GM23338 (cell line): ENCODE results near the gene CNDP2. TPM values are rescaled to one million over a fixed set of nuclear protein-coding genes. Genes with fewer than 3 reads are reported as not detected.

Experiments
- ATAC-seq: fragments of 200-7000 bp; cut with Tn5 transposase; 3 replicates; pipeline ENCODE4 v1.9.1; 2020
- DNase-seq: peaks from one replicate; pipeline ENCODE4 v3.0.0-alpha.2; 2015; ENCODE audit warnings: low spot score
- H2AFZ ChIP-seq: fragments of 200-600 bp; sonication (generic); 2 replicates; pipeline ENCODE4 v1.8.0; 2016; ENCODE audit warnings: antibody characterized with exemption, mild to moderate bottlenecking, moderate library complexity
- H3F3A ChIP-seq: fragments of 200-600 bp; sonication (generic); replicated peaks from 2 replicates; pipeline ENCODE4 v1.8.0; 2017; ENCODE audit warnings: antibody characterized with exemption, mixed run types, low read depth
- H3K27ac ChIP-seq: fragments of 200-600 bp; sonication (generic); 2 replicates; pipeline ENCODE4 v1.6.1; 2016; ENCODE audit warnings: low read depth
- H3K27me3 ChIP-seq: fragments of 200-600 bp; sonication (generic); 2 replicates; pipeline ENCODE4 v1.8.0; 2016; ENCODE audit warnings: mild to moderate bottlenecking, mixed run types, moderate library complexity; ENCODE audit not compliant: insufficient read depth
- H3K36me3 ChIP-seq: fragments of 200-600 bp; sonication (generic); 2 replicates; pipeline ENCODE4 v1.8.0; 2016; ENCODE audit warnings: mild to moderate bottlenecking; ENCODE audit not compliant: insufficient read depth
- H3K4me1 ChIP-seq: fragments of 200-600 bp; sonication (generic); 2 replicates; pipeline ENCODE4 v1.8.0; 2016; ENCODE audit warnings: mild to moderate bottlenecking, moderate library complexity; ENCODE audit not compliant: insufficient read depth
- H3K4me2 ChIP-seq: fragments of 200-600 bp; sonication (generic); 2 replicates; pipeline ENCODE4 v1.7.1; 2017; ENCODE audit warnings: mixed run types
- H3K4me3 ChIP-seq: fragments of 200-600 bp; sonication (generic); 2 replicates; pipeline ENCODE4 v1.6.1; 2016; ENCODE audit warnings: mixed run types
- H3K79me2 ChIP-seq: fragments of 200-600 bp; sonication (generic); replicated peaks from 2 replicates; pipeline ENCODE4 v1.8.0; 2017; ENCODE audit warnings: mild to moderate bottlenecking; ENCODE audit not compliant: insufficient read depth
- H3K9me2 ChIP-seq: fragments of 200-600 bp; sonication (generic); 2 replicates; pipeline ENCODE4 v1.8.0; 2017; ENCODE audit not compliant: insufficient read depth
- H4K20me1 ChIP-seq: fragments of 200-600 bp; sonication (generic); replicated peaks from 2 replicates; pipeline ENCODE4 v1.8.0; 2017; ENCODE audit warnings: mild to moderate bottlenecking; ENCODE audit not compliant: insufficient read depth
- H3K27ac Mint-ChIP-seq: 2 replicates; pipeline ENCODE4 v1.8.0; 2020; ENCODE audit warnings: inconsistent platforms, mild to moderate bottlenecking, moderate library complexity, mixed read lengths
- H3K27me3 Mint-ChIP-seq: 3 replicates; pipeline ENCODE4 v1.8.0; 2022; ENCODE audit warnings: low read depth, mild to moderate bottlenecking, moderate library complexity, mixed read lengths, inconsistent platforms; ENCODE audit not compliant: insufficient read depth, poor library complexity
- H3K36me3 Mint-ChIP-seq: 3 replicates; pipeline ENCODE4 v1.8.0; 2021; ENCODE audit warnings: low read depth, mild to moderate bottlenecking, inconsistent platforms, moderate library complexity, mixed read lengths
- H3K4me1 Mint-ChIP-seq: 3 replicates; pipeline ENCODE4 v1.8.0; 2020; ENCODE audit warnings: mild to moderate bottlenecking, inconsistent platforms, mixed read lengths
- H3K4me3 Mint-ChIP-seq: 3 replicates; pipeline ENCODE4 v1.8.0; 2021; ENCODE audit warnings: moderate library complexity, mild to moderate bottlenecking, inconsistent platforms, mixed read lengths
- H3K9me3 Mint-ChIP-seq: 3 replicates; pipeline ENCODE4 v1.8.0; 2020; ENCODE audit warnings: moderate library complexity, mild to moderate bottlenecking, inconsistent platforms, mixed read lengths
- CREB1 ChIP-seq: fragments of 250-450 bp; sonication (Bioruptor Pico); IDR thresholded peaks from 2 replicates; pipeline ENCODE4 v1.5.0; 2020; ENCODE audit warnings: low read depth, mild to moderate bottlenecking, moderate library complexity
- CTCF ChIP-seq, 2 experiments: fragments of 200-600 bp in 1 of 2; sonication (generic) in 1 of 2; conservative IDR thresholded peaks; 2 replicates each; pipeline versions ENCODE4 v1.5.1 to v1.6.1; 2016 to 2017; ENCODE audit warnings: antibody characterized with exemption in 2 of 2, low read depth in 2 of 2, mild to moderate bottlenecking in 2 of 2, moderate library complexity in 1 of 2
- ETS1 ChIP-seq: IDR thresholded peaks from 2 replicates; pipeline ENCODE4 v1.6.1; 2016; ENCODE audit warnings: antibody characterized with exemption
- EZH2 ChIP-seq: fragments of 200-600 bp; sonication (generic); IDR thresholded peaks from one replicate; pipeline ENCODE4 v1.8.0; 2017; ENCODE audit warnings: antibody characterized with exemption, mild to moderate bottlenecking, low read depth; ENCODE audit not compliant: unreplicated experiment
- EZH2phosphoT487 ChIP-seq: fragments of 200-600 bp; sonication (generic); IDR thresholded peaks from one replicate; pipeline ENCODE4 v1.8.1; 2018; ENCODE audit warnings: antibody characterized with exemption; ENCODE audit not compliant: unreplicated experiment
- JUNB ChIP-seq: IDR thresholded peaks from one replicate; pipeline ENCODE4 v1.6.1; 2016; ENCODE audit warnings: antibody characterized with exemption; ENCODE audit not compliant: unreplicated experiment
- NANOG ChIP-seq: IDR thresholded peaks from 2 replicates; pipeline ENCODE4 v1.6.1; 2016; ENCODE audit warnings: antibody characterized with exemption, borderline replicate concordance
- POLR2AphosphoS5 ChIP-seq: IDR thresholded peaks from 2 replicates; pipeline ENCODE4 v1.6.1; 2016; ENCODE audit warnings: antibody characterized with exemption, low read depth
- REST ChIP-seq: IDR thresholded peaks from one replicate; pipeline ENCODE4 v1.6.1; 2018; ENCODE audit warnings: antibody characterized with exemption; ENCODE audit not compliant: unreplicated experiment
- STAT1 ChIP-seq: IDR thresholded peaks from one replicate; pipeline ENCODE4 v1.6.1; 2016; ENCODE audit warnings: antibody characterized with exemption; ENCODE audit not compliant: unreplicated experiment
- ZNF114 ChIP-seq: fragments of 250-450 bp; sonication (Bioruptor Pico); IDR thresholded peaks from 2 replicates; pipeline ENCODE4 v1.5.0; 2020; ENCODE audit warnings: mild to moderate bottlenecking, moderate library complexity
- ZNF331 ChIP-seq: fragments of 250-450 bp; sonication (Bioruptor Pico); IDR thresholded peaks from 2 replicates; pipeline ENCODE4 v1.5.0; 2020; ENCODE audit warnings: low read depth, mild to moderate bottlenecking, moderate library complexity
- ZNF462 ChIP-seq: fragments of 250-450 bp; sonication (Bioruptor Pico); IDR thresholded peaks from 2 replicates; pipeline ENCODE4 v1.5.0; 2020; ENCODE audit warnings: mild to moderate bottlenecking, moderate library complexity
- polyA plus RNA-seq: library from polyadenylated mRNA; unstranded; fragments of >200 nt; fragmentation: Nextera tagmentation; extraction: Ambion mirVana; gene quantifications from 2 replicates; pipeline ENCODE4 v1.2.1, GENCODE V29; 2016
- total RNA-seq: library from RNA; depleted of rRNA; stranded (reverse); fragments of >200 nt; shearing (Covaris generic); gene quantifications from 2 replicates; pipeline ENCODE4 v1.2.3, GENCODE V29; 2014

CNDP2 gene
- total and polyA plus RNA-seq, 2 experiments from 2014 or later, result 116 to 175 TPM

GRCh38 chr18:74510770-74511095 lies 14.6 kb downstream of the CNDP2 start:
- Mint-ChIP-seq H3K36me3 (peaks cover 91% of the 10 kb centered on the region), H3K27ac (0 out of 2 replicates have a peak overlapping the region, but pooled peaks have one; percentile 8), H3K9me3 (no peaks in the 10 kb centered on the region), H3K4me1 (peaks cover 22% of the 10 kb centered on the region), H3K4me3 (no peak overlapping the region), H3K27me3 (peaks cover 6% of the 10 kb centered on the region)
- Histone ChIP-seq H3F3A (no peaks in the 10 kb centered on the region), H4K20me1 (peaks cover 14% of the 10 kb centered on the region), H3K27ac (no peak overlapping the region), H3K36me3 (peaks cover 28% of the 10 kb centered on the region), H3K27me3 (no peaks in the 10 kb centered on the region), H3K79me2 (no peaks in the 10 kb centered on the region), H3K4me1 (no peaks in the 10 kb centered on the region; the same call in 1 of the 2 replicates), H2AFZ (no peak overlapping the region), H3K9me2 (no peaks in the 10 kb centered on the region), H3K4me2 (no peak overlapping the region), H3K4me3 (no peak overlapping the region)
- TF ChIP-seq NANOG (no peak), EZH2 (no peak), ZNF331 (CRISPR knock-in tag) (no peak), ZNF114 (CRISPR knock-in tag) (no peak), EZH2phosphoT487 (no peak), REST (no peak), POLR2AphosphoS5 (no peak), JUNB (no peak), CTCF (conservative IDR thresholded peaks at IDR 0.05; ENCODE audit: low read depth in 2 of 2) (no peak), CREB1 (no peak), ETS1 (no peak), ZNF462 (CRISPR knock-in tag) (no peak), STAT1 (no peak)
- no peak for DNase-seq
- ATAC-seq, result no peak
